B cell (primary cell): Measurements from ENCODE around the gene ASCL2. TPM values are rescaled to one million over a fixed set of nuclear protein-coding genes. Genes with fewer than 3 reads are reported as not detected.

Experiments
- ATAC-seq: fragments of 200-7000 bp; cut with Tn5 transposase; one replicate; pipeline ENCODE4 v1.10.0; 2021; ENCODE audit warnings: low read depth, mild to moderate bottlenecking, moderate number of reproducible peaks, moderate library complexity
- CTCF ChIA-PET: fragments of 350-600 bp; sonication (Branson Sonifier 250); formaldehyde crosslinking; loops from one replicate; lab custom pipeline; 2021; ENCODE audit warnings: antibody characterized with exemption, inconsistent platforms; lab: Charles Lee
- POLR2A ChIA-PET: fragments of 350-600 bp; sonication (Branson Sonifier 250); formaldehyde crosslinking; loops from one replicate; lab custom pipeline; 2021; ENCODE audit warnings: antibody characterized with exemption; lab: Charles Lee
- DNase-seq: peaks from one replicate; pipeline ENCODE4 v3.0.0; 2013
- H2AFZ ChIP-seq: 2 replicates; pipeline ENCODE4 v1.6.1; 2012; ENCODE audit warnings: mild to moderate bottlenecking, low read depth, low read length; ENCODE audit not compliant: insufficient read depth, poor library complexity, severe bottlenecking
- H3K27ac ChIP-seq, 2 donors: 1 replicate in 1 of 2; 2 replicates in 1 of 2; pipeline ENCODE4 v1.5.1; 2012 to 2013; ENCODE audit warnings: low read length in 2 of 2, mild to moderate bottlenecking in 2 of 2, moderate library complexity in 1 of 2
- H3K27me3 ChIP-seq, 4 experiments: fragments of 200-600 bp in 1 of 4; sonication (generic) in 1 of 4; replicated peaks in 1 of 4; 1 replicate in 2 of 4; 2 replicates in 2 of 4; pipeline versions ENCODE4 v1.6.1 to v1.7.0; 2013 to 2016; ENCODE audit warnings: low read length in 3 of 4, mild to moderate bottlenecking in 2 of 4, mixed read lengths in 1 of 4, moderate library complexity in 1 of 4; ENCODE audit not compliant: insufficient read depth in 4 of 4, control insufficient read depth in 3 of 4; ENCODE audit errors: control extremely low read depth in 1 of 4
- H3K36me3 ChIP-seq, 2 experiments: replicated peaks in 1 of 2; 1 replicate in 1 of 2; 2 replicates in 1 of 2; pipeline versions ENCODE4 v1.6.1 to v1.7.1; 2013; ENCODE audit warnings: low read length in 1 of 2; ENCODE audit not compliant: insufficient read depth in 2 of 2, control insufficient read depth in 1 of 2; ENCODE audit errors: control extremely low read depth in 1 of 2, extremely low read depth in 1 of 2
- H3K4me1 ChIP-seq, 2 donors: fragments of 200-600 bp in 1 of 2; sonication (generic) in 1 of 2; 1 replicate in 1 of 2; 2 replicates in 1 of 2; pipeline versions ENCODE4 v1.5.1 to v1.6.1; 2013 to 2017; ENCODE audit warnings: low read length in 2 of 2; ENCODE audit not compliant: control insufficient read depth in 2 of 2, insufficient read depth in 2 of 2
- H3K4me2 ChIP-seq: replicated peaks from 2 replicates; pipeline ENCODE3; 2012; ENCODE audit warnings: mild to moderate bottlenecking, low read depth, low read length; ENCODE audit not compliant: poor library complexity, severe bottlenecking
- H3K4me3 ChIP-seq, 5 experiments: fragments of 200-600 bp in 1 of 5; sonication (generic) in 1 of 5; 1 replicate in 3 of 5; 2 replicates in 2 of 5; pipeline versions ENCODE4 v1.5.1 to v1.7.0; 2011 to 2016; ENCODE audit warnings: low read length in 4 of 5, mild to moderate bottlenecking in 4 of 5, low read depth in 2 of 5, control low read depth in 1 of 5, moderate library complexity in 1 of 5; ENCODE audit not compliant: insufficient read depth in 1 of 5; ENCODE audit errors: control extremely low read depth in 1 of 5, extremely low read depth in 1 of 5
- H3K79me2 ChIP-seq: fragments of 200-600 bp; sonication (generic); one replicate; pipeline ENCODE4 v1.6.0; 2016; ENCODE audit warnings: low read length; ENCODE audit not compliant: control insufficient read depth, insufficient read depth
- H3K9ac ChIP-seq: fragments of 200-600 bp; sonication (generic); 2 replicates; pipeline ENCODE4 v1.6.1; 2017; ENCODE audit warnings: mild to moderate bottlenecking, low read length, moderate library complexity
- H3K9me3 ChIP-seq, 3 donors: one replicate each; pipeline versions ENCODE4 v1.6.1 to v1.7.1; 2013; ENCODE audit warnings: low read length in 2 of 3; ENCODE audit not compliant: control insufficient read depth in 2 of 3, insufficient read depth in 1 of 3; ENCODE audit errors: control extremely low read depth in 1 of 3
- H4K20me1 ChIP-seq: 2 replicates; pipeline ENCODE4 v1.6.0; 2012; ENCODE audit warnings: mild to moderate bottlenecking, low read length; ENCODE audit not compliant: insufficient read depth, control insufficient read depth, poor library complexity, severe bottlenecking
- H3K27ac Mint-ChIP-seq: one replicate; pipeline ENCODE4 v1.8.0; 2021; ENCODE audit warnings: mixed read lengths
- H3K27me3 Mint-ChIP-seq: one replicate; pipeline ENCODE4 v1.8.0; 2021; ENCODE audit warnings: mixed read lengths
- H3K4me1 Mint-ChIP-seq: one replicate; pipeline ENCODE4 v1.8.0; 2021; ENCODE audit warnings: mixed read lengths
- H3K4me3 Mint-ChIP-seq: one replicate; pipeline ENCODE4 v1.8.0; 2021; ENCODE audit warnings: mixed read lengths
- H3K9me3 Mint-ChIP-seq: one replicate; pipeline ENCODE4 v1.8.0; 2022; ENCODE audit warnings: mixed read lengths; ENCODE audit not compliant: insufficient read depth
- EZH2 ChIP-seq: IDR thresholded peaks from 2 replicates; pipeline ENCODE4 v1.6.1; 2012; ENCODE audit warnings: borderline replicate concordance, low read depth, mild to moderate bottlenecking, moderate library complexity, low read length; ENCODE audit not compliant: insufficient read depth, poor library complexity, severe bottlenecking
- WGBS: methylation state at CpG from one replicate; pipeline ENCODE4 v1.1.5; 2013; ENCODE audit warnings: missing lambda C conversion rate; ENCODE audit not compliant: insufficient coverage; 5-methylcytosine and 5-hydroxymethylcytosine counted together
- intact Hi-C: fragments of 100-400 bp; cut with micrococcal nuclease; formaldehyde crosslinking; loops from one replicate; pipeline ENCODE4 v1.10.0; 2022
- polyA plus RNA-seq: library from polyadenylated mRNA; depleted of rRNA; stranded (reverse); fragments of >200 nt; gene quantifications from 2 replicates; pipeline ENCODE4 v1.2.3, GENCODE V29; 2012
- total RNA-seq, 2 donors: library from RNA; stranded (reverse); fragments of 120-200 nt in 1 of 2; gene quantifications; 1 replicate in 1 of 2; 2 replicates in 1 of 2; pipeline versions ENCODE4 v1.2.3 to v1.2.4, GENCODE V29; 2013 to 2022
- TF ChIP-seq, protein P1 (sequence below): fragments of 200-600 bp; IDR thresholded peaks from one replicate; pipeline ENCODE4 v1.8.0; 2022; ENCODE audit warnings: antibody characterized with exemption, mild to moderate bottlenecking

The ASCL2 gene
- total and polyA plus RNA-seq, 2 donors (not counting 1 experiment from before 2014, with no cell fraction given): 2.1 to 2.2 TPM

DNA sequence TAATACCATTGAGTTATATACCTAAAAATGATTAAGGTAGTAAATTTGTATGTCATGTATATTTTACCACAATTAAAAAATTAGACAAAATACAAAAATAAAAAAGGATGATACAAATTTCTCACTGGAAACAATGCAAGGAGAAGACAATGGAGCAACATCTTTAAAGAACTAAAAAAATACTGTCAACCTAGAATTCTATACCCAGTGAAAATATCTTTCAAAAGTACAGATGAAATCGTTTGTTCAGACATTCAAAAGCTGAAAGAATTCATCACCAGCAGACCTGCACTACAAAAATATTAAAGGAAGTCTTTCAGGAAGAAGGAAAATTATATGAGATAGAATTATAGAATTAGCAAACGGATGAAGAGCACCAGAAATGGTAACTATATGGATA is 9.8 kb upstream of the ASCL2 start:
- ATAC-seq (no peak), DNase-seq (no peak)
- Histone ChIP-seq H3K27ac (no peak overlapping the region), H3K9ac (no peak overlapping the region), H3K9me3 (peaks cover 5 to 9% (median 6%) of the 10 kb centered on the region in 3 donors), H3K27me3 (peaks cover 0 to 16% (median 3%) of the 10 kb centered on the region in 4 experiments), H3K4me1 (no peaks in the 10 kb centered on the region), H3K4me3 (no peak overlapping the region), H3K79me2 (no peaks in the 10 kb centered on the region), H3K4me2 (no peak overlapping the region), H3K36me3 (no peaks in the 10 kb centered on the region), H2AFZ (no peak overlapping the region), H4K20me1 (no peaks in the 10 kb centered on the region)
- ChIA-PET POLR2A (interaction anchor here (0.7 kb wide), 1 partner anchor 15 kb away, joined by 4 read pairs; no protein-coding TSS in a partner anchor), CTCF (no interaction called here)
- peaks cover 9% of the 10 kb centered on the region for H3K27me3 Mint-ChIP-seq
- H3K27ac Mint-ChIP-seq: no peak overlapping the region
- intact Hi-C loops: no loop called here
- no peak overlapping the region for H3K4me3 Mint-ChIP-seq
- TF ChIP-seq, protein P1, sequence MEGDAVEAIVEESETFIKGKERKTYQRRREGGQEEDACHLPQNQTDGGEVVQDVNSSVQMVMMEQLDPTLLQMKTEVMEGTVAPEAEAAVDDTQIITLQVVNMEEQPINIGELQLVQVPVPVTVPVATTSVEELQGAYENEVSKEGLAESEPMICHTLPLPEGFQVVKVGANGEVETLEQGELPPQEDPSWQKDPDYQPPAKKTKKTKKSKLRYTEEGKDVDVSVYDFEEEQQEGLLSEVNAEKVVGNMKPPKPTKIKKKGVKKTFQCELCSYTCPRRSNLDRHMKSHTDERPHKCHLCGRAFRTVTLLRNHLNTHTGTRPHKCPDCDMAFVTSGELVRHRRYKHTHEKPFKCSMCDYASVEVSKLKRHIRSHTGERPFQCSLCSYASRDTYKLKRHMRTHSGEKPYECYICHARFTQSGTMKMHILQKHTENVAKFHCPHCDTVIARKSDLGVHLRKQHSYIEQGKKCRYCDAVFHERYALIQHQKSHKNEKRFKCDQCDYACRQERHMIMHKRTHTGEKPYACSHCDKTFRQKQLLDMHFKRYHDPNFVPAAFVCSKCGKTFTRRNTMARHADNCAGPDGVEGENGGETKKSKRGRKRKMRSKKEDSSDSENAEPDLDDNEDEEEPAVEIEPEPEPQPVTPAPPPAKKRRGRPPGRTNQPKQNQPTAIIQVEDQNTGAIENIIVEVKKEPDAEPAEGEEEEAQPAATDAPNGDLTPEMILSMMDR: no peak
- no peak for TF ChIP-seq EZH2
- H3K9me3 Mint-ChIP-seq: peaks cover 12% of the 10 kb centered on the region
- WGBS: no CpG with 5 or more reads among the region's 2 CpGs
- no peaks in the 10 kb centered on the region for H3K4me1 Mint-ChIP-seq

DNA sequence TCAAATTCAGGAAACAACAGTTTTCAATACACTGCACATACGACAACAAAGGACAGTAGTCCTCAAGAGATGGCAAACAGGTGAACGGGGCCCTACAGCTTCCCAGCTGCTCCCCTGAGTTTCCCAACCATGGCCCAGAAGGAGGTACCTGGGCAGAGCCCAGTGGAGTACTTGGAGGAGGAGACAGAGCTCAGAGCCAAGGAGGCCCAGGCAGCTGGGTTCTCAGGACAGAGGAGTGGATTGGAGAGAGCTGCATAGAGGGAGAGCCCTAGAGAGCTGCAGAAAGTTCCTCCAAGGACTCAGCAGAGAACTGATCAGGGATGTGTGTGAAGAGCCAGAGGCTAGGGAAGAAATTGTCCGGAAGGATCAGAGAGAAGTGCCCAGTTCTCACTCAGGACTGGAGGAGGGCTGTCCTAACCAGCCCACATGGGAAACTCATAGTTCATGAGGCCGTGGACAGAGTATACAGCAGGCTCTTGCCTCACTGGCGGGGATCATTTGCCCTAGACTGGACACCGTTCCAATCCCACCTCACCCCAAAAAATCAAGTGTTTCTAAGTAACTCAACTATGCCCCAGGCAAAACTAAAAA is 7.6 kb upstream of the ASCL2 start:
- Histone ChIP-seq H3K79me2 (no peaks in the 10 kb centered on the region), H3K27me3 (peaks cover 0 to 16% (median 3%) of the 10 kb centered on the region in 4 experiments), H3K9ac (no peak overlapping the region), H4K20me1 (no peaks in the 10 kb centered on the region), H3K4me2 (no peak overlapping the region), H3K9me3 (peaks cover 5 to 9% (median 5%) of the 10 kb centered on the region in 3 donors), H3K4me1 (no peaks in the 10 kb centered on the region), H2AFZ (no peak overlapping the region), H3K27ac (no peak overlapping the region), H3K36me3 (no peaks in the 10 kb centered on the region), H3K4me3 (no peak overlapping the region)
- Mint-ChIP-seq H3K9me3 (peaks cover 12% of the 10 kb centered on the region), H3K4me1 (no peaks in the 10 kb centered on the region), H3K27ac (no peak overlapping the region), H3K4me3 (no peak overlapping the region), H3K27me3 (peaks cover 9% of the 10 kb centered on the region)
- ATAC-seq (no peak), DNase-seq (no peak)
- no peak for TF ChIP-seq EZH2
- 93% methylated on average over 3 of the region's 6 CpGs for WGBS
- ChIA-PET POLR2A (no interaction called here), CTCF (interaction anchor here (1.4 kb wide), 1 partner anchor 142 kb away, joined by 5 read pairs; no protein-coding TSS in a partner anchor)
- intact Hi-C loops: no loop called here
